ENCODE results near the gene FBRSL1.

GRCh38 chr12:132489602-132490266 is at the start of gene FBRSL1:
- peak; percentile 59 for TF ChIP-seq GABPA (IDR thresholded peaks at IDR 0.05; ENCODE audit: low read depth)
- TF ChIP-seq CTCF (IDR thresholded peaks at IDR 0.05; ENCODE audit: insufficient read depth, low read length): no peak
- TF ChIP-seq POLR2AphosphoS5 (IDR thresholded peaks at IDR 0.05; ENCODE audit: low read depth): no peak
- no peak for TF ChIP-seq REST (IDR thresholded peaks at IDR 0.05; ENCODE audit: insufficient replicate concordance, low read depth)
- peak; percentile 59; the same call in 1 of the 2 replicates for TF ChIP-seq SPI1 (IDR thresholded peaks at IDR 0.05; ENCODE audit: borderline replicate concordance, low read depth)

All from HL-60 (cell line).